Measurements from ENCODE around the gene MARCHF2.
"Not testable (repeated sequence)": the region's sequence is repeated elsewhere in the genome, so short reads cannot be mapped to it uniquely, and the experiment has no call there.

MARCHF2 gene

DNA sequence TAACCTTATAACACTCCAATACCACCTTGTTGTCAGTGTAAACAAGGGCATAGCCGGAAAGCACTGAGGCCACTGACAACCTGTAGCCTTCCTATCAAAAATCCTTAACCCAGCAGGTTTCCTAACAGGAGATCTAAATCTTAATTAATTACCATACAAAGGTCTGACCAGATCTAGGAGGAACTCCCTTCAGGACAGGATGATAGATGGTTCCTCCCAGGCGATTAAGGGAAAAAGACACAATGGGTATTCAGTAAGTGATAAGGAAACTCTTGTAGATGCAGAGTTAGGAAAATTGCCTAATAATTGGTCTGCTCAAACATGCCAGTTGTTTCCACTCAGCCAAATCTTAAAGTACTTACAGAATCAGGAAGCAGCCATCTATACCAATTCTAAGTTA, 28.0 kb upstream of the MARCHF2 start:
- H3K23ac ChIP-seq (ENCODE audit: low read length in 2 of 2); H2BK120ac ChIP-seq (ENCODE audit: low read depth, low read length); H3K36me3 ChIP-seq (ENCODE audit: control insufficient read depth in 1 of 2, insufficient read depth in 2 of 2, low read depth in 1 of 2, low read length in 2 of 2); H3K27ac ChIP-seq (ENCODE audit: low read length, poor library complexity, severe bottlenecking); H4K8ac ChIP-seq (ENCODE audit: low read length); H2BK12ac ChIP-seq (ENCODE audit: low read length in 2 of 2); H2BK5ac ChIP-seq (ENCODE audit: low read depth, low read length, poor library complexity, severe bottlenecking); H3K27me3 ChIP-seq (ENCODE audit: control insufficient read depth in 1 of 2, insufficient read depth in 1 of 2, low read length in 2 of 2); H3K9ac ChIP-seq (ENCODE audit: low read length); H3K4me2 ChIP-seq (ENCODE audit: low read length, poor library complexity, severe bottlenecking); H3K4me3 ChIP-seq (ENCODE audit: insufficient read depth in 1 of 2, low read depth in 1 of 2, low read length in 2 of 2); H3K9me3 ChIP-seq (ENCODE audit: control insufficient read depth, low read length); H3K18ac ChIP-seq (ENCODE audit: low read depth in 1 of 2, low read length in 2 of 2); H3K4ac ChIP-seq (ENCODE audit: low read depth in 1 of 2, low read length in 2 of 2); H3K4me1 ChIP-seq (ENCODE audit: control insufficient read depth, insufficient read depth, low read depth, low read length); H3K14ac ChIP-seq (ENCODE audit: low read length in 2 of 2); H2AFZ ChIP-seq (ENCODE audit: low read depth, low read length); H2BK15ac ChIP-seq (ENCODE audit: low read depth, poor library complexity, severe bottlenecking); H2AK5ac ChIP-seq (ENCODE audit: low read length, severe bottlenecking); H4K91ac ChIP-seq (ENCODE audit: low read length); DNase-seq; H3K79me1 ChIP-seq (replicated peaks; ENCODE audit: low read length, poor library complexity, severe bottlenecking): not testable (repeated sequence)
- WGBS, result 100% methylated on average over 1 of the region's 2 CpGs

DNA sequence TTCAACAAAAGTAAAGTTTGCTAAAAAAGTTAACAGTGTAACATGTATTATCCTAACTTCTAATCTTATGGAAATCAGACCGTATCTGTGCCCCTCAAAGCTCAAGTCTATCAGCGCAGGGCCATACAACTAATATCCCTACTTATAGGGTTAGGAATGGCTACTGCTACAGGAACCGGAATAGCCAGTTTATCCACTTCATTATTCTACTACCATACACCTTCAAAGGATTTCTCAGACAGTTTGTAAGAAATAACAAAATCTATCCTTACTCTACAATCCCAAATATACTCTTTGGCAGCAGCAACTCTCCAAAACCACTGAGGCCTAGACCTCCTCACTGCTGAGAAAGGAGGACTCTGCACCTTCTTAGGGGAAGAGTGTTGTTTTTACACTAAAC, 27.5 kb upstream of the MARCHF2 start:
- H2AFZ ChIP-seq (ENCODE audit: low read depth, low read length); H2BK12ac ChIP-seq (ENCODE audit: low read length in 2 of 2); H3K4me3 ChIP-seq (ENCODE audit: insufficient read depth in 1 of 2, low read depth in 1 of 2, low read length in 2 of 2); DNase-seq; H3K9ac ChIP-seq (ENCODE audit: low read length); H3K36me3 ChIP-seq (ENCODE audit: control insufficient read depth in 1 of 2, insufficient read depth in 2 of 2, low read depth in 1 of 2, low read length in 2 of 2); H3K27ac ChIP-seq (ENCODE audit: low read length, poor library complexity, severe bottlenecking); H4K8ac ChIP-seq (ENCODE audit: low read length); H3K4ac ChIP-seq (ENCODE audit: low read depth in 1 of 2, low read length in 2 of 2); H3K23ac ChIP-seq (ENCODE audit: low read length in 2 of 2); H3K14ac ChIP-seq (ENCODE audit: low read length in 2 of 2); H2BK5ac ChIP-seq (ENCODE audit: low read depth, low read length, poor library complexity, severe bottlenecking); H3K27me3 ChIP-seq (ENCODE audit: control insufficient read depth in 1 of 2, insufficient read depth in 1 of 2, low read length in 2 of 2); H2BK120ac ChIP-seq (ENCODE audit: low read depth, low read length); H3K79me1 ChIP-seq (replicated peaks; ENCODE audit: low read length, poor library complexity, severe bottlenecking); H3K9me3 ChIP-seq (ENCODE audit: control insufficient read depth, low read length); H4K91ac ChIP-seq (ENCODE audit: low read length); H3K4me2 ChIP-seq (ENCODE audit: low read length, poor library complexity, severe bottlenecking); H3K4me1 ChIP-seq (ENCODE audit: control insufficient read depth, insufficient read depth, low read depth, low read length); H2AK5ac ChIP-seq (ENCODE audit: low read length, severe bottlenecking); H3K18ac ChIP-seq (ENCODE audit: low read depth in 1 of 2, low read length in 2 of 2); H2BK15ac ChIP-seq (ENCODE audit: low read depth, poor library complexity, severe bottlenecking): not testable (repeated sequence)
- WGBS, result 94% methylated on average over 3 of the region's 3 CpGs

DNA sequence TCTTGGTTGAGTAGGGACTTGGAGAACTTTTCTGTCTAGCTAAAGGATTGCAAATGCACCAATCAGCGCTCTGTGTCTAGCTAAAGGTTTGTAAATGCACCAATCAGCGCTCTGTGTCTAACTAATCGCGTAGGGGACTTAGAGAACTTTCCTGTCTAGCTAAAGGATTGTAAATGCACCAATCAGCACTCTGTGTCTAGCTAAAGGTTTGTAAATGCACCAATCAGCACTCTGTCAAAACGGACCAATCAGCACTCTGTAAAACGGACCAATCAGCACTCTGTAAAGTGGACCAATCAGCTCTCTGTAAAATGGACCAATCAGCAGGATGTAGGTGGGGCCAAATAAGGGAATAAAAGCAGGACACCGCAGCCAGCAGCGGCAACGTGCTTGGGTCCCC, 26.7 kb upstream of the MARCHF2 start:
- H3K4ac ChIP-seq (ENCODE audit: low read depth in 1 of 2, low read length in 2 of 2); H3K9ac ChIP-seq (ENCODE audit: low read length); H3K27me3 ChIP-seq (ENCODE audit: control insufficient read depth in 1 of 2, insufficient read depth in 1 of 2, low read length in 2 of 2); H3K4me3 ChIP-seq (ENCODE audit: insufficient read depth in 1 of 2, low read depth in 1 of 2, low read length in 2 of 2); H3K36me3 ChIP-seq (ENCODE audit: control insufficient read depth in 1 of 2, insufficient read depth in 2 of 2, low read depth in 1 of 2, low read length in 2 of 2); H3K27ac ChIP-seq (ENCODE audit: low read length, poor library complexity, severe bottlenecking); H3K14ac ChIP-seq (ENCODE audit: low read length in 2 of 2); H3K18ac ChIP-seq (ENCODE audit: low read depth in 1 of 2, low read length in 2 of 2); H3K79me1 ChIP-seq (replicated peaks; ENCODE audit: low read length, poor library complexity, severe bottlenecking); H2BK12ac ChIP-seq (ENCODE audit: low read length in 2 of 2); DNase-seq; H2AFZ ChIP-seq (ENCODE audit: low read depth, low read length); H2BK120ac ChIP-seq (ENCODE audit: low read depth, low read length); H3K4me2 ChIP-seq (ENCODE audit: low read length, poor library complexity, severe bottlenecking); H3K4me1 ChIP-seq (ENCODE audit: control insufficient read depth, insufficient read depth, low read depth, low read length); H2BK15ac ChIP-seq (ENCODE audit: low read depth, poor library complexity, severe bottlenecking); H4K91ac ChIP-seq (ENCODE audit: low read length); H3K9me3 ChIP-seq (ENCODE audit: control insufficient read depth, low read length); H3K23ac ChIP-seq (ENCODE audit: low read length in 2 of 2); H4K8ac ChIP-seq (ENCODE audit: low read length); H2AK5ac ChIP-seq (ENCODE audit: low read length, severe bottlenecking); H2BK5ac ChIP-seq (ENCODE audit: low read depth, low read length, poor library complexity, severe bottlenecking): not testable (repeated sequence)
- WGBS, result 84% methylated on average over 8 of the region's 9 CpGs

DNA sequence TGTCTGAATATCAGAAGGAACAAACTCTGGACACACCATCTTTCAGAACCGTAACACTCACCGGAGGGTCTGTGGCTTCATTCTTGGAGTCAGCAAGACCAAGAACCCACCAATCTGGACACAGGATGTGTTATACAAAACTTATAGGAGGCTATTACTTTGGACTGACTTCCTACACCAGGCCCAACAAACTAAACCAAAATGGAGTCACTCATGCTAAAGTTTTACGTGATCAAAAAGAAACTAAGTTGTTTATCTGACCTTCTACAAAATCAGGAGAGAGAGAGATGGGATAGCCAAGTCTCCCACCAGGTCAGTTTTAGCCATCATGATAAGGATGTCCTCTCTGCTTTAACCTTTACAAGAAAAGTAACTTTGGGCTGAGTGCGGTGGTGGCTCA, 26.1 kb upstream of the MARCHF2 start:
- H3K4me1 ChIP-seq (ENCODE audit: control insufficient read depth, insufficient read depth, low read depth, low read length), result peaks cover 12% of the 10 kb centered on the region
- no peak overlapping the region for H2BK15ac ChIP-seq (ENCODE audit: low read depth, poor library complexity, severe bottlenecking)
- no peak overlapping the region for H2BK12ac ChIP-seq (ENCODE audit: low read length in 2 of 2)
- WGBS, result 76% methylated on average over 3 of the region's 4 CpGs
- H2AK5ac ChIP-seq (ENCODE audit: low read length, severe bottlenecking), result no peak overlapping the region
- no peak for DNase-seq
- peaks cover 6% of the 10 kb centered on the region in 2 experiments for H3K36me3 ChIP-seq (ENCODE audit: control insufficient read depth in 1 of 2, insufficient read depth in 2 of 2, low read depth in 1 of 2, low read length in 2 of 2)
- H4K8ac ChIP-seq (ENCODE audit: low read length), result no peak overlapping the region
- no peak overlapping the region for H3K27ac ChIP-seq (ENCODE audit: low read length, poor library complexity, severe bottlenecking)
- H2BK120ac ChIP-seq (ENCODE audit: low read depth, low read length), result no peak overlapping the region
- no peak overlapping the region for H3K4me2 ChIP-seq (ENCODE audit: low read length, poor library complexity, severe bottlenecking)
- no peak overlapping the region for H3K4ac ChIP-seq (ENCODE audit: low read depth in 1 of 2, low read length in 2 of 2)
- H3K14ac ChIP-seq (ENCODE audit: low read length in 2 of 2), result no peak overlapping the region
- no peaks in the 10 kb centered on the region for H3K27me3 ChIP-seq (ENCODE audit: control insufficient read depth in 1 of 2, insufficient read depth in 1 of 2, low read length in 2 of 2)
- no peak overlapping the region for H3K23ac ChIP-seq (ENCODE audit: low read length in 2 of 2)
- no peak overlapping the region for H3K18ac ChIP-seq (ENCODE audit: low read depth in 1 of 2, low read length in 2 of 2)
- no peak overlapping the region for H3K9ac ChIP-seq (ENCODE audit: low read length)
- no peak overlapping the region for H3K4me3 ChIP-seq (ENCODE audit: insufficient read depth in 1 of 2, low read depth in 1 of 2, low read length in 2 of 2)
- no peaks in the 10 kb centered on the region for H3K9me3 ChIP-seq (ENCODE audit: control insufficient read depth, low read length)
- H2BK5ac ChIP-seq (ENCODE audit: low read depth, low read length, poor library complexity, severe bottlenecking), result no peak overlapping the region
- H3K79me1 ChIP-seq (replicated peaks; ENCODE audit: low read length, poor library complexity, severe bottlenecking), result peaks cover 4% of the 10 kb centered on the region
- H4K91ac ChIP-seq (ENCODE audit: low read length), result no peak overlapping the region
- no peak overlapping the region for H2AFZ ChIP-seq (ENCODE audit: low read depth, low read length)
